Measurements from ENCODE around the gene UHRF1. TPM values are rescaled to one million over a fixed set of nuclear protein-coding genes. Genes with fewer than 3 reads are reported as not detected.
"Not testable (repeated sequence)": the region's sequence is repeated elsewhere in the genome, so short reads cannot be mapped to it uniquely, and the experiment has no call there.

UHRF1 gene
- polyA plus RNA-seq, 1 experiment, result 10.3 TPM

DNA sequence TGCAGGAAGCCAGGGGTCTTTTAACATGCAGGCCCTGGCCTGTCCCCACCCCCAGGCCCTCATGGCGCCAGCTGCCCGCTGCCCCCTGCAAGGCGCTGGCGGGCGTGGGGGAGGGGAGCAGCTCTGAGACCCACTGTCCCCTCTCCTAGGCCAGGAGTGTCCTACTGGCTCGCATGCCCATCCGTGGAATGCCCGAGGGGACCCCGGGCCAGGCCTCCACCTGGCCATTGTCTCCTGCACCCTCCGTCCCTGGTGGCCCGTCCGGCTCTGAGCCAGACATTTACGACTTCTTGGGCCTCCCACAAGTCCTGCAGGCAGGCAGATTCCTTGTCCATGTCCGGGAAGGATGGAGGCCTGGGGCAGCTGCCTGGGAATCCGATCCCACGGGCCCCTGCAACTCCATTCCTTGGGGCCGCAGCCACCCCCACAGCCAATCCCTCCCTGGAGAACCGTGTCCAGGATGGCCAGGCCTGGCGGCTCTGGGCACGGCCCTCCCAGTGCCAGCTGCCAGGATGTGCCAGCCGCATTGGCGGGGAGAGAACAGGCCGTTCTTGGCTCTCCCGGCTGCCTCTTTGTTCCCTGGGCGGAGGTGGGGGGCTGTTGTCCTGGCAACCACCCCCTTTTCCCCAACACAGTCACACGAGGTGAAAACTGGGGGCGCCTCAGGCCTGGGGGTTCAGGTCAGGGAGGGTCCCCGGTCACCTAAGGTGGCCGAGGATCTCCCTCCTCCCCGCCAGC, 31.4 kb upstream of the UHRF1 start:
- DNase-seq (ENCODE audit: low read depth), result no peak
- Histone ChIP-seq H3K27me3 (ENCODE audit: control insufficient read depth, insufficient read depth, low read length) (no peaks in the 10 kb centered on the region), H3K4me3 (ENCODE audit: low read depth, low read length) (no peak overlapping the region), H3K36me3 (ENCODE audit: control insufficient read depth, insufficient read depth, low read length) (no peaks in the 10 kb centered on the region)
- ChIA-PET CTCF (interaction anchor here (0.8 to 2.4 kb wide), 4 partner anchors 9 to 153 kb away, joined by 3 to 7 read pairs (median 4); no protein-coding TSS in a partner anchor), POLR2A (no interaction called here)
- no peak for TF ChIP-seq CTCF (IDR thresholded peaks at IDR 0.05; ENCODE audit: insufficient read depth, low read depth, low read length)

DNA sequence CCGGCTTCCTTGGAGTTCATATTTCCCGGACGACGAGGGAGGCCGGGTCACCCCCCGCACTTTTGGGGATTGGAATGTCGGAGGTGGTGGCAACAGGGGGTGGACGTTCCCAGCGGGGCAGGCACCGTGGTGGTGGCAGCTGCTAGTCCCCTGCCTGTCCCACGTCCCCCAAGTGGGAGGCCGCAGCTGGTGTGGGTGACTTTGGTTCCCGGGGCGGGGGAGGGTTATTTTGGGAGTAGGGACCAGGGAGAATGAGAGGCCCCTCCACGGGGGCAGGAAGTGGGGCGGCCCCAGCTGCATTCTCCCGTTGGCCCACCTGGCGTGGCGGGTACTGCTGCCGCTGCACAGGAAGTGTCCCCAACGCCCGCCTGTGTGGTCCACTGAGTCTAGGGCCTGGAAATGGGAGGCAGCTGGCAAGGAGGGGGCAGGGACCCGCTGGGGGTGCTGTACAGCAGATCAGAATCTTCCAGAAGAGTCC, 30.8 kb upstream of the UHRF1 start:
- Histone ChIP-seq H3K27me3 (ENCODE audit: control insufficient read depth, insufficient read depth, low read length) (no peaks in the 10 kb centered on the region), H3K36me3 (ENCODE audit: control insufficient read depth, insufficient read depth, low read length) (no peaks in the 10 kb centered on the region), H3K4me3 (ENCODE audit: low read depth, low read length) (no peak overlapping the region)
- no peak for DNase-seq (ENCODE audit: low read depth)
- ChIA-PET CTCF (interaction anchor here (1.4 to 2.4 kb wide), 3 partner anchors 9 to 69 kb away, joined by 3 to 7 read pairs (median 5); no protein-coding TSS in a partner anchor), POLR2A (no interaction called here)
- no peak for TF ChIP-seq CTCF (IDR thresholded peaks at IDR 0.05; ENCODE audit: insufficient read depth, low read depth, low read length)

DNA sequence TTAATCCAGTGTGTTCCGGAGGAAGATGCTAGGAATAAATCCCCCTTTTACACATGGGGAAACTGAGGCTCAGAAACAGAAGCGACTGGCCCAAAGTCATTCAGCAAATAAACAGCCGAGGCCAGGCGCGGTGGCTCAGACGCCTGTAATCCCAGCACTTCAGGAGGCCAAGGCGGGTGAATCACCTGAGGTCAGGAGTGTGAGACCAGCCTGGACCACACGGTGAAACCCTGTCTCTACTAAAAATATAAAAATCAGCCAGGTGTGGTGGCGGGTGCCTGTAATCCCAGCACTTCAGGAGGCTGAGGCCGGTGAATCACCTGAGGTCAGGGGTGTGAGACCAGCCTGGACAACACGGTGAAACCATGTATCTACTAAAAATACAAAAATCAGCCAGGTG, 30.3 kb upstream of the UHRF1 start:
- no peak overlapping the region for H3K4me3 ChIP-seq (ENCODE audit: low read depth, low read length)
- H3K27me3 ChIP-seq (ENCODE audit: control insufficient read depth, insufficient read depth, low read length), result no peaks in the 10 kb centered on the region
- ChIA-PET CTCF (interaction anchor here (1.4 to 2.4 kb wide), 3 partner anchors 10 to 70 kb away, joined by 3 to 7 read pairs (median 5); no protein-coding TSS in a partner anchor), POLR2A (no interaction called here)
- TF ChIP-seq CTCF (IDR thresholded peaks at IDR 0.05; ENCODE audit: insufficient read depth, low read depth, low read length), result no peak
- no peak for DNase-seq (ENCODE audit: low read depth)
- H3K36me3 ChIP-seq (ENCODE audit: control insufficient read depth, insufficient read depth, low read length), result no peaks in the 10 kb centered on the region

GRCh38 chr19:4882874-4883273, 26.4 kb upstream of the UHRF1 start:
- H3K27me3 ChIP-seq (ENCODE audit: control insufficient read depth, insufficient read depth, low read length); H3K36me3 ChIP-seq (ENCODE audit: control insufficient read depth, insufficient read depth, low read length); H3K4me3 ChIP-seq (ENCODE audit: low read depth, low read length); DNase-seq (ENCODE audit: low read depth); POLR2A ChIA-PET: not testable (repeated sequence)
- CTCF ChIA-PET, result interaction anchor here (0.9 to 1.3 kb wide), 2 partner anchors 9 to 11 kb away, joined by 3 read pairs; no protein-coding TSS in a partner anchor

DNA sequence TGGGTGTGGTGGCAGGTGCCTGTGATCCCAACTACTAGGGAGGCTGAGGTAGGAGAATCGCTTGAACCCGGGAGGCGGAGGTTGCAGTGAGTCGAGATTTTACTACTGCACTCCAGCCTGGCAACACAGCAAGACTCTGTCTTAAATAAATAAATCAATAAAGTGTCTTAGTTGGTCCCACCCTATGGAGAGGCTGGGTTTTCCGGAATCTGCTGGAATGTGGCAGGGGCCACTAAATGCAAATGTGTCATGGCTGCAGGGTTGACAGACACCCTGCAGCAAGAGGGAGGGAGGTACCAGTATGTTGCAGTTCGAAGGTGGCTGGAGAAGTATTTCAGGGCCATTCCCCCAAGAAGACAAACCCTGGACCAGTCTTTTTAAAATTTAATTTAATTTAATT, 24.3 kb upstream of the UHRF1 start:
- DNase-seq (ENCODE audit: low read depth); POLR2A ChIA-PET; H3K27me3 ChIP-seq (ENCODE audit: control insufficient read depth, insufficient read depth, low read length); H3K36me3 ChIP-seq (ENCODE audit: control insufficient read depth, insufficient read depth, low read length); CTCF ChIA-PET; H3K4me3 ChIP-seq (ENCODE audit: low read depth, low read length): not testable (repeated sequence)

GRCh38 chr19:4887803-4888202, 21.5 kb upstream of the UHRF1 start:
- H3K4me3 ChIP-seq (ENCODE audit: low read depth, low read length); H3K27me3 ChIP-seq (ENCODE audit: control insufficient read depth, insufficient read depth, low read length); POLR2A ChIA-PET; H3K36me3 ChIP-seq (ENCODE audit: control insufficient read depth, insufficient read depth, low read length); CTCF ChIA-PET; DNase-seq (ENCODE audit: low read depth): not testable (repeated sequence)

Data from BJ (cell line).